HEK293 (cell line): ENCODE measurements around the gene PIGB.

Experiments used
- CTCF ChIA-PET: fragments of 350-600 bp; formaldehyde crosslinking; extraction: SDS; loops from one replicate; lab custom pipeline; 2021; ENCODE audit warnings: antibody characterized with exemption; lab: Yijun Ruan, JAX
- POLR2A ChIA-PET: fragments of 300-600 bp; formaldehyde crosslinking; extraction: SDS; loops from one replicate; lab custom pipeline; 2020; ENCODE audit warnings: antibody characterized with exemption, inconsistent platforms; lab: Yijun Ruan, JAX
- H3K27ac ChIP-seq: fragments of 200-500 bp; sonication (Bioruptor generic); 2 replicates; pipeline ENCODE4 v1.5.1; 2014; ENCODE audit warnings: low read depth, low read length, control low read depth, inconsistent platforms; ENCODE audit errors: extremely low read depth
- H3K36me3 ChIP-seq, 2 experiments: fragments of 200-500 bp in 1 of 2; sonication (Bioruptor generic) in 1 of 2; 1 replicate in 1 of 2; 2 replicates in 1 of 2; pipeline ENCODE4 v1.5.1; 2014 to 2017; ENCODE audit warnings: inconsistent platforms in 2 of 2, low read length in 2 of 2; ENCODE audit not compliant: control insufficient read depth in 2 of 2, insufficient read depth in 1 of 2
- H3K4me1 ChIP-seq: fragments of 200-500 bp; sonication (Bioruptor generic); 2 replicates; pipeline ENCODE4 v1.5.1; 2014; ENCODE audit warnings: mild to moderate bottlenecking, low read length, inconsistent platforms; ENCODE audit not compliant: control insufficient read depth, insufficient read depth
- H3K4me3 ChIP-seq: 2 replicates; pipeline ENCODE4 v1.5.1; 2011; ENCODE audit warnings: low read depth, mild to moderate bottlenecking, control low read depth, low read length, moderate library complexity
- H3K9me3 ChIP-seq: fragments of 200-500 bp; sonication (Bioruptor generic); 2 replicates; pipeline ENCODE4 v1.5.1; 2014; ENCODE audit warnings: low read depth, low read length, inconsistent platforms; ENCODE audit not compliant: control insufficient read depth, insufficient read depth
- ATF2 ChIP-seq: fragments of 450-650 bp; formaldehyde crosslinking; IDR thresholded peaks from 2 replicates; pipeline ENCODE4 v1.5.1; 2016; ENCODE audit warnings: missing biosample characterization, missing genetic modification characterization, low read depth
- BCL11A ChIP-seq: fragments of 450-650 bp; formaldehyde crosslinking; IDR thresholded peaks from 2 replicates; pipeline ENCODE4 v1.5.1; 2016; ENCODE audit warnings: low read depth, missing biosample characterization, missing genetic modification characterization
- BCL11B ChIP-seq: fragments of 450-650 bp; formaldehyde crosslinking; IDR thresholded peaks from 2 replicates; pipeline ENCODE4 v1.5.1; 2016; ENCODE audit warnings: low read depth, missing biosample characterization, missing genetic modification characterization
- FEZF1 ChIP-seq: fragments of 450-650 bp; formaldehyde crosslinking; IDR thresholded peaks from 2 replicates; pipeline ENCODE4 v1.5.1; 2016; ENCODE audit warnings: missing biosample characterization, missing genetic modification characterization
- GLIS1 ChIP-seq: fragments of 450-650 bp; formaldehyde crosslinking; IDR thresholded peaks from 2 replicates; pipeline ENCODE4 v1.5.1; 2016; ENCODE audit warnings: missing biosample characterization, missing genetic modification characterization
- INSM2 ChIP-seq: fragments of 450-650 bp; formaldehyde crosslinking; IDR thresholded peaks from 2 replicates; pipeline ENCODE4 v1.5.1; 2016; ENCODE audit warnings: missing biosample characterization, missing genetic modification characterization
- KLF1 ChIP-seq: fragments of 450-650 bp; formaldehyde crosslinking; IDR thresholded peaks from 2 replicates; pipeline ENCODE4 v1.5.1; 2016; ENCODE audit warnings: missing biosample characterization, missing genetic modification characterization
- KLF17 ChIP-seq: fragments of 450-650 bp; formaldehyde crosslinking; IDR thresholded peaks from 2 replicates; pipeline ENCODE4 v1.5.1; 2016; ENCODE audit warnings: missing biosample characterization, missing genetic modification characterization
- OSR2 ChIP-seq: fragments of 450-650 bp; formaldehyde crosslinking; IDR thresholded peaks from 2 replicates; pipeline ENCODE4 v1.5.1; 2016; ENCODE audit warnings: missing biosample characterization, missing genetic modification characterization
- PRDM1 ChIP-seq: fragments of 450-650 bp; formaldehyde crosslinking; IDR thresholded peaks from 2 replicates; pipeline ENCODE4; 2016; ENCODE audit warnings: missing biosample characterization, missing genetic modification characterization
- SALL2 ChIP-seq: fragments of 450-650 bp; formaldehyde crosslinking; IDR thresholded peaks from 2 replicates; pipeline ENCODE4 v1.5.0; 2017; ENCODE audit warnings: missing biosample characterization, mild to moderate bottlenecking, missing genetic modification characterization, borderline replicate concordance
- SCRT2 ChIP-seq: fragments of 450-650 bp; formaldehyde crosslinking; IDR thresholded peaks from 2 replicates; pipeline ENCODE4 v1.5.1; 2016; ENCODE audit warnings: missing biosample characterization, missing genetic modification characterization
- SP7 ChIP-seq: fragments of 450-650 bp; formaldehyde crosslinking; IDR thresholded peaks from 2 replicates; pipeline ENCODE4 v1.5.1; 2016; ENCODE audit warnings: missing biosample characterization, missing genetic modification characterization
- TCF7L2 ChIP-seq: IDR thresholded peaks from 2 replicates; pipeline ENCODE4 v1.6.1; 2011; ENCODE audit warnings: low read depth, mild to moderate bottlenecking, inconsistent platforms, low read length, moderate library complexity, borderline replicate concordance
- WT1 ChIP-seq: fragments of 450-650 bp; formaldehyde crosslinking; IDR thresholded peaks from 2 replicates; pipeline ENCODE4 v1.5.1; 2016; ENCODE audit warnings: missing biosample characterization, missing genetic modification characterization
- ZBTB20 ChIP-seq: fragments of 450-650 bp; formaldehyde crosslinking; IDR thresholded peaks from 2 replicates; pipeline ENCODE4 v1.5.1; 2016; ENCODE audit warnings: missing biosample characterization, missing genetic modification characterization
- ZBTB44 ChIP-seq: fragments of 450-650 bp; IDR thresholded peaks from 2 replicates; pipeline ENCODE4 v1.5.1; 2018; ENCODE audit warnings: missing biosample characterization, mild to moderate bottlenecking, missing genetic modification characterization
- ZFHX2 ChIP-seq: fragments of 450-650 bp; formaldehyde crosslinking; conservative IDR thresholded peaks from 2 replicates; pipeline ENCODE4 v1.5.1; 2016; ENCODE audit warnings: missing biosample characterization, missing genetic modification characterization
- ZIC2 ChIP-seq: fragments of 450-650 bp; formaldehyde crosslinking; IDR thresholded peaks from 2 replicates; pipeline ENCODE4 v1.5.1; 2016; ENCODE audit warnings: missing biosample characterization, missing genetic modification characterization
- ZNF138 ChIP-seq: fragments of 450-650 bp; formaldehyde crosslinking; IDR thresholded peaks from 2 replicates; pipeline ENCODE4 v1.5.1; 2016; ENCODE audit warnings: missing biosample characterization, missing genetic modification characterization, borderline replicate concordance
- ZNF19 ChIP-seq: fragments of 450-650 bp; formaldehyde crosslinking; IDR thresholded peaks from 2 replicates; pipeline ENCODE4; 2016; ENCODE audit warnings: missing biosample characterization, missing genetic modification characterization, low read depth
- ZNF248 ChIP-seq: fragments of 450-650 bp; formaldehyde crosslinking; IDR thresholded peaks from 2 replicates; pipeline ENCODE4 v1.5.1; 2017; ENCODE audit warnings: missing biosample characterization, missing genetic modification characterization
- ZNF266 ChIP-seq: fragments of 450-650 bp; formaldehyde crosslinking; IDR thresholded peaks from 2 replicates; pipeline ENCODE4 v1.5.1; 2016; ENCODE audit warnings: missing biosample characterization, missing genetic modification characterization, low read depth
- ZNF473 ChIP-seq: fragments of 450-650 bp; formaldehyde crosslinking; IDR thresholded peaks from 2 replicates; pipeline ENCODE4 v1.5.1; 2017; ENCODE audit warnings: missing biosample characterization, missing genetic modification characterization
- ZNF549 ChIP-seq: fragments of 450-650 bp; IDR thresholded peaks from 2 replicates; pipeline ENCODE4 v1.5.1; 2018; ENCODE audit warnings: missing biosample characterization, missing genetic modification characterization, mild to moderate bottlenecking, inconsistent platforms, moderate library complexity
- ZNF621 ChIP-seq: fragments of 450-650 bp; formaldehyde crosslinking; IDR thresholded peaks from 2 replicates; pipeline ENCODE4 v1.5.1; 2017; ENCODE audit warnings: missing biosample characterization, missing genetic modification characterization
- ZNF670 ChIP-seq: fragments of 450-650 bp; formaldehyde crosslinking; IDR thresholded peaks from 2 replicates; pipeline ENCODE4 v1.5.1; 2016; ENCODE audit warnings: missing biosample characterization, missing genetic modification characterization, low read depth
- ZNF707 ChIP-seq: fragments of 450-650 bp; formaldehyde crosslinking; IDR thresholded peaks from 2 replicates; pipeline ENCODE4 v1.5.1; 2016; ENCODE audit warnings: missing biosample characterization, missing genetic modification characterization
- ZNF843 ChIP-seq: fragments of 450-650 bp; formaldehyde crosslinking; IDR thresholded peaks from 2 replicates; pipeline ENCODE4 v1.5.1; 2016; ENCODE audit warnings: missing biosample characterization, missing genetic modification characterization
- ZSCAN4 ChIP-seq: fragments of 450-650 bp; formaldehyde crosslinking; IDR thresholded peaks from 2 replicates; pipeline ENCODE4 v1.5.1; 2017; ENCODE audit warnings: missing biosample characterization, missing genetic modification characterization
- ZXDB ChIP-seq: fragments of 450-650 bp; formaldehyde crosslinking; IDR thresholded peaks from 2 replicates; pipeline ENCODE4 v1.5.1; 2016; ENCODE audit warnings: missing biosample characterization, missing genetic modification characterization

The PIGB gene

GRCh38 chr15:55337160-55337559 is 18.1 kb downstream of the PIGB start (continued):
- TF ChIP-seq ATF2 (tag by site-specific recombination) (no peak), ZBTB20 (tag by site-specific recombination) (no peak), ZNF138 (tag by site-specific recombination) (no peak), ZNF549 (tag by site-specific recombination) (no peak), ZXDB (tag by site-specific recombination) (no peak), ZNF707 (tag by site-specific recombination) (no peak), KLF1 (tag by site-specific recombination) (no peak)
- TF ChIP-seq, all 188 proteins: peak for 0

GRCh38 chr15:55343168-55343567 is 24.1 kb downstream of the PIGB start:
- no peak overlapping the region for H3K27ac ChIP-seq
- H3K9me3 ChIP-seq = no peaks in the 10 kb centered on the region
- H3K4me3 ChIP-seq = no peak overlapping the region
- ChIA-PET CTCF (no interaction called here), POLR2A (no interaction called here)
- H3K4me1 ChIP-seq = no peaks in the 10 kb centered on the region; the same call in 1 of the 2 replicates
- H3K36me3 ChIP-seq = no peaks in the 10 kb centered on the region
- TF ChIP-seq ZNF19 (tag by site-specific recombination) (no peak), ZFHX2 (no peak), SCRT2 (tag by site-specific recombination) (no peak), ZIC2 (no peak), TCF7L2 (no peak), ZNF843 (peak; percentile 64; the same call in 1 of the 2 replicates), GLIS1 (tag by site-specific recombination) (no peak), WT1 (tag by site-specific recombination) (peak; percentile 55; the same call in 1 of the 2 replicates), BCL11B (tag by site-specific recombination) (peak; percentile 29; the same call in 1 of the 2 replicates), ZSCAN4 (tag by site-specific recombination) (no peak), KLF17 (no peak), ZNF621 (no peak), SP7 (tag by site-specific recombination) (peak; percentile 70), PRDM1 (tag by site-specific recombination) (no peak), SALL2 (no peak), OSR2 (tag by site-specific recombination) (0 out of 2 replicates have a peak, but pooled peaks have one; percentile 12), BCL11A (tag by site-specific recombination) (peak; percentile 58; the same call in 1 of the 2 replicates), ZNF473 (no peak), INSM2 (tag by site-specific recombination) (no peak), ZBTB44 (tag by site-specific recombination) (0 out of 2 replicates have a peak, but pooled peaks have one; percentile 9), FEZF1 (peak; percentile 59), ZNF248 (tag by site-specific recombination) (no peak), ZNF266 (no peak), ZNF670 (tag by site-specific recombination) (no peak)
